OCI-LY3 (cell line): ENCODE data around the gene FBXW8.

Experiments
- EZH2phosphoT487 ChIP-seq: fragments of 200-600 bp; shearing (Covaris generic); IDR thresholded peaks from 2 replicates; pipeline ENCODE4 v1.6.1; 2018; ENCODE audit warnings: antibody characterized with exemption, mixed run types, low read depth
- TF ChIP-seq, protein P1 (sequence below): fragments of 200-600, 300-600 bp; sonication (generic); IDR thresholded peaks from 2 replicates; pipeline ENCODE4 v1.5.1; 2014; ENCODE audit warnings: antibody characterized with exemption, low read length, low read depth

DNA sequence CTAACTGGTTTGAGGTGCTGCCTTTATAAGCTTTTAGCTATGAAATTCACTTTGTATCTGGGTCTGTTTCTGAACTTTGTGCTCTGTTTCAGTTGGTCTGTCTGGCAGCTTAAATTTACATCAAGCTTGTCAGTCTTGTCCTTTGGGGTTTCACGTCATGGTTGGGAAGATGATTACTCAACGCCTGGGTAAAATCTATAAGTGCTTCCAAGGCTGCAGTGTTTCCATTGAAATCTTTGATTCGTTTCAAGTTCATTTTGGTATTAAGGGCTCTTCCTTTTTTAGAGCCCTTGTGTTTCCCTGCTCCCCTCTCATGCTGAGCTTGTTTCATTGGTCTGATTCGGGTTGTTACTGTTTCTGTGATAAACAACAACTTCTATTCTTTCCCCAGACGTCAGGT is 58.2 kb downstream of the FBXW8 start:
- TF ChIP-seq, protein P1, sequence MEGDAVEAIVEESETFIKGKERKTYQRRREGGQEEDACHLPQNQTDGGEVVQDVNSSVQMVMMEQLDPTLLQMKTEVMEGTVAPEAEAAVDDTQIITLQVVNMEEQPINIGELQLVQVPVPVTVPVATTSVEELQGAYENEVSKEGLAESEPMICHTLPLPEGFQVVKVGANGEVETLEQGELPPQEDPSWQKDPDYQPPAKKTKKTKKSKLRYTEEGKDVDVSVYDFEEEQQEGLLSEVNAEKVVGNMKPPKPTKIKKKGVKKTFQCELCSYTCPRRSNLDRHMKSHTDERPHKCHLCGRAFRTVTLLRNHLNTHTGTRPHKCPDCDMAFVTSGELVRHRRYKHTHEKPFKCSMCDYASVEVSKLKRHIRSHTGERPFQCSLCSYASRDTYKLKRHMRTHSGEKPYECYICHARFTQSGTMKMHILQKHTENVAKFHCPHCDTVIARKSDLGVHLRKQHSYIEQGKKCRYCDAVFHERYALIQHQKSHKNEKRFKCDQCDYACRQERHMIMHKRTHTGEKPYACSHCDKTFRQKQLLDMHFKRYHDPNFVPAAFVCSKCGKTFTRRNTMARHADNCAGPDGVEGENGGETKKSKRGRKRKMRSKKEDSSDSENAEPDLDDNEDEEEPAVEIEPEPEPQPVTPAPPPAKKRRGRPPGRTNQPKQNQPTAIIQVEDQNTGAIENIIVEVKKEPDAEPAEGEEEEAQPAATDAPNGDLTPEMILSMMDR, result no peak
- TF ChIP-seq EZH2phosphoT487, result no peak
